Mesendoderm (in vitro differentiated cells): ENCODE results near the gene PRKX.
"Not testable (repeated sequence)": the region's sequence is repeated elsewhere in the genome, so short reads cannot be mapped to it uniquely, and the experiment has no call there.

Source experiments
- DNase-seq: peaks from one replicate; pipeline ENCODE4 v3.0.0; 2013
- H2AK5ac ChIP-seq: 2 replicates; pipeline ENCODE4 v1.6.1; 2013; ENCODE audit warnings: low read length, inconsistent platforms
- H2BK120ac ChIP-seq: 2 replicates; pipeline ENCODE4 v1.6.1; 2013; ENCODE audit warnings: low read depth, mild to moderate bottlenecking, low read length, moderate library complexity, mixed read lengths
- H2BK15ac ChIP-seq: replicated peaks from 2 replicates; pipeline ENCODE4 v1.6.1; 2013; ENCODE audit warnings: low read depth, mild to moderate bottlenecking, moderate library complexity
- H2BK5ac ChIP-seq: 2 replicates; pipeline ENCODE4 v1.6.1; 2013; ENCODE audit warnings: low read length, inconsistent platforms
- H3K18ac ChIP-seq: 2 replicates; pipeline ENCODE4 v1.6.1; 2013; ENCODE audit warnings: mild to moderate bottlenecking, low read length, mixed read lengths
- H3K23ac ChIP-seq: one replicate; pipeline ENCODE4 v1.6.1; 2013; ENCODE audit warnings: low read length
- H3K27ac ChIP-seq: 2 replicates; pipeline ENCODE4 v1.5.1; 2013; ENCODE audit warnings: low read depth, mild to moderate bottlenecking, inconsistent platforms, low read length, moderate library complexity
- H3K27me3 ChIP-seq: 2 replicates; pipeline ENCODE4 v1.6.1; 2013; ENCODE audit warnings: low read length, control low read depth, mild to moderate bottlenecking, inconsistent platforms; ENCODE audit not compliant: insufficient read depth, poor library complexity
- H3K36me3 ChIP-seq: 2 replicates; pipeline ENCODE4 v1.6.1; 2013; ENCODE audit warnings: low read length, inconsistent platforms; ENCODE audit not compliant: control insufficient read depth, insufficient read depth
- H3K4ac ChIP-seq: one replicate; pipeline ENCODE4 v1.6.1; 2013; ENCODE audit warnings: low read depth, mild to moderate bottlenecking, low read length, moderate library complexity
- H3K4me1 ChIP-seq: 2 replicates; pipeline ENCODE4 v1.6.1; 2013; ENCODE audit warnings: low read depth, low read length, inconsistent platforms; ENCODE audit not compliant: control insufficient read depth
- H3K4me2 ChIP-seq: 2 replicates; pipeline ENCODE4 v1.6.1; 2013; ENCODE audit warnings: low read length
- H3K4me3 ChIP-seq: 2 replicates; pipeline ENCODE4 v1.5.1; 2013; ENCODE audit warnings: mild to moderate bottlenecking, low read length
- H3K56ac ChIP-seq: one replicate; pipeline ENCODE4 v1.6.1; 2013; ENCODE audit warnings: low read length
- H3K79me1 ChIP-seq: 2 replicates; pipeline ENCODE4 v1.6.1; 2013; ENCODE audit warnings: low read length, inconsistent platforms
- H3K79me2 ChIP-seq: 2 replicates; pipeline ENCODE4 v1.6.1; 2013; ENCODE audit warnings: mild to moderate bottlenecking, low read length; ENCODE audit not compliant: control insufficient read depth, insufficient read depth
- H3K9ac ChIP-seq: 2 replicates; pipeline ENCODE4 v1.6.1; 2013; ENCODE audit warnings: low read length, inconsistent platforms
- H4K5ac ChIP-seq: one replicate; pipeline ENCODE4 v1.6.1; 2013; ENCODE audit warnings: low read length
- H4K8ac ChIP-seq: one replicate; pipeline ENCODE4 v1.6.1; 2013; ENCODE audit warnings: low read depth, mild to moderate bottlenecking, control low read depth, low read length, moderate library complexity
- WGBS: extraction: QIAGEN DNeasy Blood & Tissue Kit; methylation state at CpG from one replicate; pipeline ENCODE4 v1.1.7; 2013; ENCODE audit warnings: low lambda C conversion rate, missing lambda C conversion rate; ENCODE audit not compliant: insufficient coverage; ENCODE audit errors: extremely low coverage; 5-methylcytosine and 5-hydroxymethylcytosine counted together

Gene PRKX

GRCh38 chrX:3663576-3664250 is 49.7 kb downstream of the PRKX start:
- H3K36me3 ChIP-seq, H4K5ac ChIP-seq, H2BK5ac ChIP-seq, H4K8ac ChIP-seq, H3K23ac ChIP-seq, H3K18ac ChIP-seq, H3K4me2 ChIP-seq, H2BK120ac ChIP-seq, H2AK5ac ChIP-seq, DNase-seq, H3K4me3 ChIP-seq, H3K56ac ChIP-seq, H3K27me3 ChIP-seq, H3K9ac ChIP-seq, H3K4me1 ChIP-seq, H3K79me2 ChIP-seq, H3K4ac ChIP-seq, H3K79me1 ChIP-seq, H3K27ac ChIP-seq, H2BK15ac ChIP-seq: not testable (repeated sequence)
- no CpG with 5 or more reads among the region's 9 CpGs for WGBS

- no peaks in the 10 kb centered on the region for H3K4me1 ChIP-seq
- no peaks in the 10 kb centered on the region for H3K36me3 ChIP-seq
- H3K4me2 ChIP-seq, result no peak overlapping the region
- no peak overlapping the region for H4K5ac ChIP-seq
- H3K9ac ChIP-seq, result no peak overlapping the region
- H4K8ac ChIP-seq, result no peak overlapping the region
- H3K56ac ChIP-seq, result no peak overlapping the region
- H2BK120ac ChIP-seq, result no peak overlapping the region
- H3K4me3 ChIP-seq, result no peak overlapping the region
- no peak overlapping the region for H3K4ac ChIP-seq
- no peak overlapping the region for H3K23ac ChIP-seq
- no peaks in the 10 kb centered on the region for H3K79me1 ChIP-seq
- H3K27me3 ChIP-seq, result no peaks in the 10 kb centered on the region
- no peaks in the 10 kb centered on the region for H3K79me2 ChIP-seq
- H3K27ac ChIP-seq, result no peak overlapping the region
- no peak overlapping the region for H2BK15ac ChIP-seq
- peak; percentile 35 for DNase-seq
- no peak overlapping the region for H3K18ac ChIP-seq
- no CpG with 5 or more reads among the region's 10 CpGs for WGBS
- no peak overlapping the region for H2AK5ac ChIP-seq
- no peak overlapping the region for H2BK5ac ChIP-seq
These were observed 53.7 kb downstream of the PRKX start for GRCh38 chrX:3659761-3660160.

GRCh38 chrX:3655181-3655580 is 58.3 kb downstream of the PRKX start:
- no peak overlapping the region for H2BK120ac ChIP-seq
- no peak overlapping the region for H3K56ac ChIP-seq
- no peak overlapping the region for H3K9ac ChIP-seq
- H3K23ac ChIP-seq, result no peak overlapping the region
- H3K79me1 ChIP-seq, result no peaks in the 10 kb centered on the region
- H3K27me3 ChIP-seq, result no peaks in the 10 kb centered on the region
- H3K27ac ChIP-seq, result no peak overlapping the region
- no peaks in the 10 kb centered on the region for H3K4me1 ChIP-seq
- WGBS, result no CpG with 5 or more reads among the region's 19 CpGs
- H3K79me2 ChIP-seq, result no peaks in the 10 kb centered on the region
- no peak for DNase-seq
- H3K36me3 ChIP-seq, result no peaks in the 10 kb centered on the region
- no peak overlapping the region for H4K5ac ChIP-seq
- no peak overlapping the region for H2BK15ac ChIP-seq
- no peak overlapping the region for H2BK5ac ChIP-seq
- no peak overlapping the region for H3K18ac ChIP-seq
- H4K8ac ChIP-seq, result no peak overlapping the region
- no peak overlapping the region for H2AK5ac ChIP-seq
- H3K4ac ChIP-seq, result no peak overlapping the region
- no peak overlapping the region for H3K4me3 ChIP-seq
- no peak overlapping the region for H3K4me2 ChIP-seq

- H3K56ac ChIP-seq, result no peak overlapping the region
- no peak overlapping the region for H2BK15ac ChIP-seq
- H3K4me1 ChIP-seq, result no peaks in the 10 kb centered on the region
- no peak overlapping the region for H3K4me2 ChIP-seq
- H3K9ac ChIP-seq, result no peak overlapping the region
- no peaks in the 10 kb centered on the region for H3K27me3 ChIP-seq
- H3K36me3 ChIP-seq, result no peaks in the 10 kb centered on the region
- no peak overlapping the region for H2AK5ac ChIP-seq
- no peak overlapping the region for H3K4ac ChIP-seq
- H3K79me2 ChIP-seq, result no peaks in the 10 kb centered on the region
- no peak overlapping the region for H3K23ac ChIP-seq
- no peaks in the 10 kb centered on the region for H3K79me1 ChIP-seq
- no peak overlapping the region for H3K18ac ChIP-seq
- WGBS, result no CpG with 5 or more reads among the region's 13 CpGs
- no peak overlapping the region for H4K8ac ChIP-seq
- no peak overlapping the region for H3K4me3 ChIP-seq
- no peak overlapping the region for H4K5ac ChIP-seq
- no peak for DNase-seq
- no peak overlapping the region for H3K27ac ChIP-seq
- no peak overlapping the region for H2BK120ac ChIP-seq
- H2BK5ac ChIP-seq, result no peak overlapping the region
These were observed 60.3 kb downstream of the PRKX start for GRCh38 chrX:3653111-3653510.

GRCh38 chrX:3651277-3651676 is 62.2 kb downstream of the PRKX start:
- Histone ChIP-seq H3K4ac (no peak overlapping the region), H3K27ac (no peak overlapping the region), H3K79me1 (no peaks in the 10 kb centered on the region), H3K56ac (no peak overlapping the region), H2BK15ac (no peak overlapping the region), H3K18ac (no peak overlapping the region), H3K4me1 (no peaks in the 10 kb centered on the region), H3K4me2 (no peak overlapping the region), H3K27me3 (no peaks in the 10 kb centered on the region), H2BK120ac (no peak overlapping the region), H3K23ac (no peak overlapping the region), H3K4me3 (no peak overlapping the region), H4K8ac (no peak overlapping the region), H3K36me3 (no peaks in the 10 kb centered on the region), H2AK5ac (no peak overlapping the region), H4K5ac (no peak overlapping the region), H3K9ac (no peak overlapping the region), H2BK5ac (no peak overlapping the region), H3K79me2 (no peaks in the 10 kb centered on the region)
- WGBS, result no CpG with 5 or more reads among the region's 3 CpGs
- peak; percentile 2 for DNase-seq

- no peak for DNase-seq
- Histone ChIP-seq H2BK5ac (no peak overlapping the region), H3K27ac (no peak overlapping the region), H3K18ac (no peak overlapping the region), H3K56ac (no peak overlapping the region), H3K36me3 (no peaks in the 10 kb centered on the region), H3K4ac (no peak overlapping the region), H3K9ac (no peak overlapping the region), H4K5ac (no peak overlapping the region), H3K27me3 (no peaks in the 10 kb centered on the region), H4K8ac (no peak overlapping the region), H3K79me1 (no peaks in the 10 kb centered on the region), H3K4me3 (no peak overlapping the region), H2AK5ac (no peak overlapping the region), H3K4me2 (no peak overlapping the region), H3K4me1 (no peaks in the 10 kb centered on the region), H3K79me2 (no peaks in the 10 kb centered on the region), H2BK15ac (no peak overlapping the region), H2BK120ac (no peak overlapping the region), H3K23ac (no peak overlapping the region)
- WGBS, result no CpG with 5 or more reads among the region's 2 CpGs
These were observed 65.4 kb downstream of the PRKX start for GRCh38 chrX:3648084-3648483.
